Mesendoderm (in vitro differentiated cells): ENCODE data around the gene PDE6B.

ENCODE experiments used
- DNase-seq: peaks from one replicate; pipeline ENCODE4 v3.0.0; 2013
- H2AK5ac ChIP-seq: 2 replicates; pipeline ENCODE4 v1.6.1; 2013; ENCODE audit warnings: low read length, inconsistent platforms
- H2BK120ac ChIP-seq: 2 replicates; pipeline ENCODE4 v1.6.1; 2013; ENCODE audit warnings: low read depth, mild to moderate bottlenecking, low read length, moderate library complexity, mixed read lengths
- H2BK15ac ChIP-seq: replicated peaks from 2 replicates; pipeline ENCODE4 v1.6.1; 2013; ENCODE audit warnings: low read depth, mild to moderate bottlenecking, moderate library complexity
- H2BK5ac ChIP-seq: 2 replicates; pipeline ENCODE4 v1.6.1; 2013; ENCODE audit warnings: low read length, inconsistent platforms
- H3K18ac ChIP-seq: 2 replicates; pipeline ENCODE4 v1.6.1; 2013; ENCODE audit warnings: mild to moderate bottlenecking, low read length, mixed read lengths
- H3K23ac ChIP-seq: one replicate; pipeline ENCODE4 v1.6.1; 2013; ENCODE audit warnings: low read length
- H3K27ac ChIP-seq: 2 replicates; pipeline ENCODE4 v1.5.1; 2013; ENCODE audit warnings: low read depth, mild to moderate bottlenecking, inconsistent platforms, low read length, moderate library complexity
- H3K27me3 ChIP-seq: 2 replicates; pipeline ENCODE4 v1.6.1; 2013; ENCODE audit warnings: low read length, control low read depth, mild to moderate bottlenecking, inconsistent platforms; ENCODE audit not compliant: insufficient read depth, poor library complexity
- H3K36me3 ChIP-seq: 2 replicates; pipeline ENCODE4 v1.6.1; 2013; ENCODE audit warnings: low read length, inconsistent platforms; ENCODE audit not compliant: control insufficient read depth, insufficient read depth
- H3K4ac ChIP-seq: one replicate; pipeline ENCODE4 v1.6.1; 2013; ENCODE audit warnings: low read depth, mild to moderate bottlenecking, low read length, moderate library complexity
- H3K4me1 ChIP-seq: 2 replicates; pipeline ENCODE4 v1.6.1; 2013; ENCODE audit warnings: low read depth, low read length, inconsistent platforms; ENCODE audit not compliant: control insufficient read depth
- H3K4me2 ChIP-seq: 2 replicates; pipeline ENCODE4 v1.6.1; 2013; ENCODE audit warnings: low read length
- H3K4me3 ChIP-seq: 2 replicates; pipeline ENCODE4 v1.5.1; 2013; ENCODE audit warnings: mild to moderate bottlenecking, low read length
- H3K56ac ChIP-seq: one replicate; pipeline ENCODE4 v1.6.1; 2013; ENCODE audit warnings: low read length
- H3K79me1 ChIP-seq: 2 replicates; pipeline ENCODE4 v1.6.1; 2013; ENCODE audit warnings: low read length, inconsistent platforms
- H3K79me2 ChIP-seq: 2 replicates; pipeline ENCODE4 v1.6.1; 2013; ENCODE audit warnings: mild to moderate bottlenecking, low read length; ENCODE audit not compliant: control insufficient read depth, insufficient read depth
- H3K9ac ChIP-seq: 2 replicates; pipeline ENCODE4 v1.6.1; 2013; ENCODE audit warnings: low read length, inconsistent platforms
- H4K5ac ChIP-seq: one replicate; pipeline ENCODE4 v1.6.1; 2013; ENCODE audit warnings: low read length
- H4K8ac ChIP-seq: one replicate; pipeline ENCODE4 v1.6.1; 2013; ENCODE audit warnings: low read depth, mild to moderate bottlenecking, control low read depth, low read length, moderate library complexity
- WGBS: extraction: QIAGEN DNeasy Blood & Tissue Kit; methylation state at CpG from one replicate; pipeline ENCODE4 v1.1.7; 2013; ENCODE audit warnings: low lambda C conversion rate, missing lambda C conversion rate; ENCODE audit not compliant: insufficient coverage; ENCODE audit errors: extremely low coverage; 5-methylcytosine and 5-hydroxymethylcytosine counted together

Gene PDE6B

GRCh38 chr4:706834-707598, 81.6 kb downstream of the PDE6B start:
- Histone ChIP-seq H3K9ac (peak overlapping the region; percentile 52), H3K79me1 (peaks cover 24% of the 10 kb centered on the region), H3K4me1 (no peaks in the 10 kb centered on the region)

DNA sequence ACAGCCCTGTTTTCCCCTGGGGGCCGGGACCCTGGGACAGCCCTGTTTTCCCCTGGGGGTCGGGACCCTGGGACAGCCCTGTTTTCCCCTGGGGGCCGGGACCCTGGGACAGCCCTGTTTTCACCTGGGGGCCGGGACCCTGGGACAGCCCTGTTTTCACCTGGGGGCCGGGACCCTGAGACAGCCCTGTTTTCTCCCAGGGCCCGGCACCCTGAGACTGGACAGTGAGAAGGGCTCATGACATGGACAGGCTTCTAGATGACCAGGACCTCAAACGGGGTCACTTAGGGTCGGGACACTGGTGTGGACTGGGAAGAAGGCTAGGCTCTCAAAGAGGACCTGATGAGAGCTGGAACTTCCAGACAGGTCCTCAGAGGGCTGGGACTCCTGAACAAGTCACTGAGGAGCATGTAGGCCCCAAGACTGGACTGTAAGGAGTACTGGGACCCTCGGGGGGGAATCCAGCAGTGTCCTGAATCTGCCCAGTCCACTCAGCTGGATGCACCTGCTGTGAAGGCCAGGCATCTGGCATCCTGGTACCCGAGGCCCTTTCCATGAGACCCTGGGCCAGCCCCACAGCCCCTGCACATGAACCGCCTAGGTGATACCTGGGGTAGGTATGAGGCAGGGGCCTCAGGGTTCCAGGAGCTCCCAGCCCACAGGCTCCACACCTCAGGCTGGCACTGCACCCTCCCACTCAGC, 82.7 kb downstream of the PDE6B start:
- Histone ChIP-seq H3K4me2 (no peak overlapping the region), H3K4ac (no peak overlapping the region), H3K18ac (no peak overlapping the region), H3K4me1 (no peaks in the 10 kb centered on the region), H3K23ac (no peak overlapping the region), H3K9ac (no peak overlapping the region), H2BK5ac (no peak overlapping the region), H4K8ac (no peak overlapping the region), H3K4me3 (no peak overlapping the region), H3K56ac (peak overlapping the region; percentile 25), H2BK15ac (no peak overlapping the region), H3K79me2 (peaks cover 49% of the 10 kb centered on the region), H3K79me1 (peaks cover 25% of the 10 kb centered on the region), H4K5ac (no peak overlapping the region), H3K27ac (no peak overlapping the region), H3K36me3 (no peaks in the 10 kb centered on the region), H3K27me3 (no peaks in the 10 kb centered on the region), H2BK120ac (no peak overlapping the region), H2AK5ac (no peak overlapping the region)
- DNase-seq, result no peak
- WGBS, result no CpG with 5 or more reads among the region's 11 CpGs

More at GRCh38 chr4:706834-707598, 81.6 kb downstream of the PDE6B start:
- no peak overlapping the region for H4K5ac ChIP-seq
- H2BK5ac ChIP-seq, result no peak overlapping the region
- H3K36me3 ChIP-seq, result no peaks in the 10 kb centered on the region
- H3K4ac ChIP-seq, result no peak overlapping the region
- no peak overlapping the region for H2AK5ac ChIP-seq
- DNase-seq, result no peak
- no peak overlapping the region for H3K23ac ChIP-seq
- WGBS, result no CpG with 5 or more reads among the region's 21 CpGs
- H2BK120ac ChIP-seq, result no peak overlapping the region
- H3K56ac ChIP-seq, result peak overlapping the region; percentile 78
- H3K4me2 ChIP-seq, result peak overlapping the region; percentile 48
- H3K4me3 ChIP-seq, result no peak overlapping the region
- no peak overlapping the region for H2BK15ac ChIP-seq
- no peak overlapping the region for H4K8ac ChIP-seq
- no peak overlapping the region for H3K27ac ChIP-seq
- H3K79me2 ChIP-seq, result peaks cover 42% of the 10 kb centered on the region
- no peaks in the 10 kb centered on the region for H3K27me3 ChIP-seq
- no peak overlapping the region for H3K18ac ChIP-seq

GRCh38 chr4:708631-708933, 83.2 kb downstream of the PDE6B start:
- no peak overlapping the region for H3K4me2 ChIP-seq
- H4K5ac ChIP-seq, result no peak overlapping the region
- no peak for DNase-seq
- H3K36me3 ChIP-seq, result no peaks in the 10 kb centered on the region
- no CpG with 5 or more reads among the region's 6 CpGs for WGBS
- no peaks in the 10 kb centered on the region for H3K27me3 ChIP-seq
- H2BK5ac ChIP-seq, result no peak overlapping the region
- no peak overlapping the region for H3K9ac ChIP-seq
- H2BK120ac ChIP-seq, result no peak overlapping the region
- no peak overlapping the region for H2BK15ac ChIP-seq
- H3K27ac ChIP-seq, result no peak overlapping the region
- H3K4me1 ChIP-seq, result no peaks in the 10 kb centered on the region
- H3K79me2 ChIP-seq, result peaks cover 54% of the 10 kb centered on the region
- H4K8ac ChIP-seq, result no peak overlapping the region
- no peak overlapping the region for H3K18ac ChIP-seq
- no peak overlapping the region for H3K23ac ChIP-seq
- H2AK5ac ChIP-seq, result no peak overlapping the region
- H3K79me1 ChIP-seq, result peaks cover 29% of the 10 kb centered on the region
- peak overlapping the region; percentile 25 for H3K56ac ChIP-seq
- H3K4ac ChIP-seq, result no peak overlapping the region
- no peak overlapping the region for H3K4me3 ChIP-seq

DNA sequence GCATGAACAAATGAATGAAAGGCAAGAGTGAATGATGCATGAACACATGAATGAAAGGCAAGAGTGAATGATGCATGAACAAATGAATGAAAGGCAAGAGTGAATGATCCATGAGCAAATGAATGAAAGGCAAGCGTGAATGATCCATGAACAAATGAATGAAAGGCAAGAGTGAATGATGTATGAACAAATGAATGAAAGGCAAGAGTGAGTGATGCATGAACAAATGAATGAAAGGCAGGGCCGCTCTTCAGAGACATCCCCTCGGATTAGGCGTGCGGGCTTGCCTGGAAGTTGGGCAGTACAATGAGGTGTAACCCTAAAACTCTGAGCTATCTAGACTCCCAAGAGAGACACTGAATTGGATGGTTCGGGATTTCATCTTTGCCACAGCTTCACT, 84.0 kb downstream of the PDE6B start:
- no peak overlapping the region for H2AK5ac ChIP-seq
- DNase-seq, result no peak
- no peak overlapping the region for H3K4ac ChIP-seq
- no peaks in the 10 kb centered on the region for H3K27me3 ChIP-seq
- H3K27ac ChIP-seq, result no peak overlapping the region
- H2BK15ac ChIP-seq, result no peak overlapping the region
- H3K56ac ChIP-seq, result no peak overlapping the region
- H3K4me2 ChIP-seq, result no peak overlapping the region
- H3K23ac ChIP-seq, result no peak overlapping the region
- no peaks in the 10 kb centered on the region for H3K36me3 ChIP-seq
- H3K79me2 ChIP-seq, result peaks cover 61% of the 10 kb centered on the region
- WGBS, result no CpG with 5 or more reads among the region's 6 CpGs
- no peak overlapping the region for H4K8ac ChIP-seq
- H2BK5ac ChIP-seq, result no peak overlapping the region
- H3K4me1 ChIP-seq, result no peaks in the 10 kb centered on the region
- H2BK120ac ChIP-seq, result no peak overlapping the region
- H3K18ac ChIP-seq, result no peak overlapping the region
- H3K4me3 ChIP-seq, result no peak overlapping the region
- H4K5ac ChIP-seq, result no peak overlapping the region
- peaks cover 35% of the 10 kb centered on the region for H3K79me1 ChIP-seq
- no peak overlapping the region for H3K9ac ChIP-seq

DNA sequence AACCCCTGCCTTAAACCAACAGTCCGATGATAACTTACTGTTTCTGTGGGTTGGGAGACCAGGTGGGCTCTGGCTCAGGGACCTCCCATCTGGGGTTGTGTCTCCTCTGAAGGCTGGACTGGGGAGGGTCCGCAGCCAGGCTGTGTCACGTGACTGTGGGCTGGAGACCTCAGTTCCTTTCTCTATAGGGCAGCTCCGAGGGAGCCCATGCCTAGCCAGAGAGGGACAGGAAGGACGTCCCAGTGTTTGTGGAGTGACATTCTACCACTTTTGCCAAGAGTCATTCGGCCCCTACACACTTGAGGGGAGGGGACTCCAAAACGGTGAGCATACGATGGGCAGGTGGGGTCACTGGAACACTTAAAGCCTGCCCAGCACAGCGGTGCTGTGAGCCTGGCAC, 84.7 kb downstream of the PDE6B start:
- Histone ChIP-seq H2BK15ac (no peak overlapping the region), H3K4me2 (no peak overlapping the region), H4K8ac (no peak overlapping the region), H3K4ac (no peak overlapping the region), H3K79me1 (peaks cover 39% of the 10 kb centered on the region), H3K27me3 (no peaks in the 10 kb centered on the region), H3K27ac (no peak overlapping the region), H3K4me3 (no peak overlapping the region), H3K18ac (no peak overlapping the region), H2AK5ac (no peak overlapping the region), H2BK120ac (no peak overlapping the region), H3K9ac (no peak overlapping the region), H3K79me2 (peaks cover 69% of the 10 kb centered on the region), H3K36me3 (no peaks in the 10 kb centered on the region), H3K4me1 (no peaks in the 10 kb centered on the region), H3K23ac (peak overlapping the region; percentile 99), H3K56ac (no peak overlapping the region), H4K5ac (no peak overlapping the region), H2BK5ac (no peak overlapping the region)
- no peak for DNase-seq
- WGBS, result no CpG with 5 or more reads among the region's 9 CpGs
